CD14-positive monocyte (primary cell): Measurements from ENCODE around the gene EFCAB8. TPM values are rescaled to one million over a fixed set of nuclear protein-coding genes. Genes with fewer than 3 reads are reported as not detected.
A peak's percentile ranks its signal among the peaks of the same experiment; 100 is the strongest.

ENCODE experiments used
- DNase-seq, 3 donors: peaks; one replicate each; pipeline ENCODE4 v3.0.0-alpha.2; 2011 to 2022
- H2AFZ ChIP-seq: 2 replicates; pipeline ENCODE4 v1.6.0; 2012; ENCODE audit warnings: mild to moderate bottlenecking, low read depth, low read length, inconsistent platforms; ENCODE audit not compliant: insufficient read depth, poor library complexity, severe bottlenecking
- H3K27ac ChIP-seq, 2 donors: 1 replicate in 1 of 2; 2 replicates in 1 of 2; pipeline ENCODE4 v1.5.1; 2012 to 2013; ENCODE audit warnings: low read length in 2 of 2, control low read depth in 1 of 2, inconsistent platforms in 1 of 2, low read depth in 1 of 2, mild to moderate bottlenecking in 1 of 2
- H3K27me3 ChIP-seq, 2 donors: one replicate each; pipeline versions ENCODE4 v1.6.0 to v1.6.1; 2011 to 2013; ENCODE audit warnings: low read length in 2 of 2; ENCODE audit not compliant: control insufficient read depth in 2 of 2, insufficient read depth in 2 of 2
- H3K36me3 ChIP-seq, 2 donors: replicated peaks in 1 of 2; 1 replicate in 1 of 2; 2 replicates in 1 of 2; pipeline versions ENCODE4 v1.5.1 to v1.6.1; 2012 to 2013; ENCODE audit warnings: low read length in 2 of 2, control low read depth in 1 of 2, inconsistent platforms in 1 of 2, mild to moderate bottlenecking in 1 of 2; ENCODE audit not compliant: insufficient read depth in 2 of 2, control insufficient read depth in 1 of 2
- H3K4me1 ChIP-seq, 2 donors: 1 replicate in 1 of 2; 2 replicates in 1 of 2; pipeline versions ENCODE4 v1.5.1 to v1.6.1; 2012 to 2013; ENCODE audit warnings: low read length in 2 of 2, control low read depth in 1 of 2, inconsistent platforms in 1 of 2, mild to moderate bottlenecking in 1 of 2, moderate library complexity in 1 of 2; ENCODE audit not compliant: insufficient read depth in 2 of 2, control insufficient read depth in 1 of 2
- H3K4me2 ChIP-seq: replicated peaks from 2 replicates; pipeline ENCODE3; 2012; ENCODE audit warnings: low read length, moderate library complexity, mild to moderate bottlenecking; ENCODE audit not compliant: poor library complexity, severe bottlenecking; ENCODE audit errors: extremely low read depth
- H3K4me3 ChIP-seq, 3 experiments: fragments of 200-600 bp in 1 of 3; sonication (generic) in 1 of 3; replicated peaks in 1 of 3; 1 replicate in 2 of 3; 2 replicates in 1 of 3; pipeline ENCODE4 v1.5.1; 2011 to 2013; ENCODE audit warnings: low read length in 3 of 3, mild to moderate bottlenecking in 3 of 3, control low read depth in 2 of 3, low read depth in 2 of 3, inconsistent platforms in 1 of 3, moderate library complexity in 1 of 3
- H3K79me2 ChIP-seq: 2 replicates; pipeline ENCODE4 v1.6.0; 2012; ENCODE audit warnings: mild to moderate bottlenecking, control low read depth, inconsistent platforms, low read length, moderate library complexity; ENCODE audit not compliant: insufficient read depth
- H3K9ac ChIP-seq: 2 replicates; pipeline ENCODE4 v1.6.0; 2017; ENCODE audit warnings: low read length, mild to moderate bottlenecking; ENCODE audit not compliant: insufficient read depth, poor library complexity, severe bottlenecking
- H3K9me3 ChIP-seq, 2 donors: replicated peaks in 1 of 2; 1 replicate in 1 of 2; 2 replicates in 1 of 2; pipeline versions ENCODE4 v1.5.1 to v1.6.1; 2012 to 2013; ENCODE audit warnings: low read length in 2 of 2, control low read depth in 1 of 2; ENCODE audit not compliant: control insufficient read depth in 1 of 2, insufficient read depth in 1 of 2
- H4K20me1 ChIP-seq: 2 replicates; pipeline ENCODE4 v1.6.0; 2012; ENCODE audit warnings: mild to moderate bottlenecking, low read length, control low read depth, moderate library complexity; ENCODE audit not compliant: insufficient read depth
- H3K27ac Mint-ChIP-seq, 7 donors: one replicate each; pipeline ENCODE4 v1.8.0; 2020; ENCODE audit warnings: mild to moderate bottlenecking in 7 of 7, mixed read lengths in 7 of 7, moderate library complexity in 6 of 7, inconsistent platforms in 2 of 7
- H3K27me3 Mint-ChIP-seq, 3 donors: one replicate each; pipeline ENCODE4 v1.8.0; 2021 to 2022; ENCODE audit warnings: low read depth in 3 of 3, mild to moderate bottlenecking in 3 of 3, mixed read lengths in 3 of 3, moderate library complexity in 3 of 3, inconsistent platforms in 1 of 3
- H3K36me3 Mint-ChIP-seq, 2 donors: one replicate each; pipeline ENCODE4 v1.8.0; 2020; ENCODE audit warnings: mixed read lengths in 2 of 2, inconsistent platforms in 1 of 2, mild to moderate bottlenecking in 1 of 2
- H3K4me1 Mint-ChIP-seq: one replicate; pipeline ENCODE4 v1.8.0; 2020; ENCODE audit warnings: mild to moderate bottlenecking, mixed read lengths
- H3K4me3 Mint-ChIP-seq, 2 donors: one replicate each; pipeline ENCODE4 v1.8.0; 2020; ENCODE audit warnings: mild to moderate bottlenecking in 2 of 2, mixed read lengths in 2 of 2, moderate library complexity in 1 of 2
- H3K9me3 Mint-ChIP-seq, 7 donors: one replicate each; pipeline ENCODE4 v1.8.0; 2020 to 2022; ENCODE audit warnings: mixed read lengths in 7 of 7, mild to moderate bottlenecking in 6 of 7, moderate library complexity in 6 of 7, inconsistent platforms in 2 of 7
- WGBS: methylation state at CpG from one replicate; pipeline ENCODE4 v1.1.5; 2013; ENCODE audit warnings: missing lambda C conversion rate; ENCODE audit not compliant: insufficient coverage; 5-methylcytosine and 5-hydroxymethylcytosine counted together
- intact Hi-C, 2 donors: fragments of 100-400 bp; cut with micrococcal nuclease; formaldehyde crosslinking; loops; one replicate each; pipeline versions ENCODE4 v1.15.0 to v1.15.1; 2023
- polyA plus RNA-seq, 3 donors: library from polyadenylated mRNA; depleted of rRNA in 1 of 3; unstranded in 2 of 3; stranded (reverse) in 1 of 3; fragments of 300-500 nt in 2 of 3; fragments of >200 nt in 1 of 3; fragmentation: Illumina TruSeq in 2 of 3; gene quantifications; 1 replicate in 2 of 3; 2 replicates in 1 of 3; pipeline ENCODE4 v1.2.3, GENCODE V29; 2012 to 2021
- TF ChIP-seq, protein P1 (sequence below): fragments of 200-600 bp; IDR thresholded peaks from one replicate; pipeline ENCODE4 v1.8.0; 2022; ENCODE audit warnings: antibody characterized with exemption, mild to moderate bottlenecking

EFCAB8 gene
- polyA plus RNA-seq, 3 donors: 0.45 TPM; not detected in 2

DNA sequence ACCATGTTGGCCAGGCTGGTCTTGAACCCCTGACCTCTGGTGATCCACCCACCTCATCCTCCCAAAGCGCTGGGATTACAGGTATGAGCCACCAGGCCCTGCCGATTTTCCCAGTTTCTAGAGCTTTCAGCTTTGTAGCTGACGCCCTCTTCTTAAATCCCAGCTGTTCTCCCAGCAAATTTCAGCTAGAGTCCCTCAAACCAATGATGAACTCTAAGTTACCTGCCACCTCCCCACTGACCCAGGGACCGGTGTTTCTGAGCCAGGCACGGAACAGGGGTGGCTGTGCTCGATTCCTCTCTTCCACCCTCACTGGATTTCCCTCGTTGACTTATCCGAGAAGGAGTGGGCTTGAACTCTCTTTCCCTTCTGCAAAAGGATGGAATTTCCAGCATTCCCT lies 106.4 kb downstream of the EFCAB8 start:
- Histone ChIP-seq H3K4me1 (no peaks in the 10 kb centered on the region), H3K4me2 (no peak overlapping the region), H3K9ac (no peak overlapping the region), H4K20me1 (no peaks in the 10 kb centered on the region), H3K36me3 (no peaks in the 10 kb centered on the region), H3K4me3 (no peak overlapping the region), H3K27me3 (no peaks in the 10 kb centered on the region), H2AFZ (no peak overlapping the region), H3K9me3 (no peaks in the 10 kb centered on the region), H3K27ac (no peak overlapping the region), H3K79me2 (no peaks in the 10 kb centered on the region)
- TF ChIP-seq, protein P1, sequence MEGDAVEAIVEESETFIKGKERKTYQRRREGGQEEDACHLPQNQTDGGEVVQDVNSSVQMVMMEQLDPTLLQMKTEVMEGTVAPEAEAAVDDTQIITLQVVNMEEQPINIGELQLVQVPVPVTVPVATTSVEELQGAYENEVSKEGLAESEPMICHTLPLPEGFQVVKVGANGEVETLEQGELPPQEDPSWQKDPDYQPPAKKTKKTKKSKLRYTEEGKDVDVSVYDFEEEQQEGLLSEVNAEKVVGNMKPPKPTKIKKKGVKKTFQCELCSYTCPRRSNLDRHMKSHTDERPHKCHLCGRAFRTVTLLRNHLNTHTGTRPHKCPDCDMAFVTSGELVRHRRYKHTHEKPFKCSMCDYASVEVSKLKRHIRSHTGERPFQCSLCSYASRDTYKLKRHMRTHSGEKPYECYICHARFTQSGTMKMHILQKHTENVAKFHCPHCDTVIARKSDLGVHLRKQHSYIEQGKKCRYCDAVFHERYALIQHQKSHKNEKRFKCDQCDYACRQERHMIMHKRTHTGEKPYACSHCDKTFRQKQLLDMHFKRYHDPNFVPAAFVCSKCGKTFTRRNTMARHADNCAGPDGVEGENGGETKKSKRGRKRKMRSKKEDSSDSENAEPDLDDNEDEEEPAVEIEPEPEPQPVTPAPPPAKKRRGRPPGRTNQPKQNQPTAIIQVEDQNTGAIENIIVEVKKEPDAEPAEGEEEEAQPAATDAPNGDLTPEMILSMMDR: no peak
- no peaks in the 10 kb centered on the region for H3K9me3 Mint-ChIP-seq
- DNase-seq: no peak
- H3K4me1 Mint-ChIP-seq: peaks cover 5% of the 10 kb centered on the region
- no peak overlapping the region for H3K4me3 Mint-ChIP-seq
- intact Hi-C loops: no loop called here
- 93% methylated on average over 5 of the region's 8 CpGs for WGBS
- no peak overlapping the region for H3K27ac Mint-ChIP-seq
- H3K36me3 Mint-ChIP-seq: no peaks in the 10 kb centered on the region
- peaks cover 2 to 3% (median 2%) of the 10 kb centered on the region in 3 donors for H3K27me3 Mint-ChIP-seq

DNA sequence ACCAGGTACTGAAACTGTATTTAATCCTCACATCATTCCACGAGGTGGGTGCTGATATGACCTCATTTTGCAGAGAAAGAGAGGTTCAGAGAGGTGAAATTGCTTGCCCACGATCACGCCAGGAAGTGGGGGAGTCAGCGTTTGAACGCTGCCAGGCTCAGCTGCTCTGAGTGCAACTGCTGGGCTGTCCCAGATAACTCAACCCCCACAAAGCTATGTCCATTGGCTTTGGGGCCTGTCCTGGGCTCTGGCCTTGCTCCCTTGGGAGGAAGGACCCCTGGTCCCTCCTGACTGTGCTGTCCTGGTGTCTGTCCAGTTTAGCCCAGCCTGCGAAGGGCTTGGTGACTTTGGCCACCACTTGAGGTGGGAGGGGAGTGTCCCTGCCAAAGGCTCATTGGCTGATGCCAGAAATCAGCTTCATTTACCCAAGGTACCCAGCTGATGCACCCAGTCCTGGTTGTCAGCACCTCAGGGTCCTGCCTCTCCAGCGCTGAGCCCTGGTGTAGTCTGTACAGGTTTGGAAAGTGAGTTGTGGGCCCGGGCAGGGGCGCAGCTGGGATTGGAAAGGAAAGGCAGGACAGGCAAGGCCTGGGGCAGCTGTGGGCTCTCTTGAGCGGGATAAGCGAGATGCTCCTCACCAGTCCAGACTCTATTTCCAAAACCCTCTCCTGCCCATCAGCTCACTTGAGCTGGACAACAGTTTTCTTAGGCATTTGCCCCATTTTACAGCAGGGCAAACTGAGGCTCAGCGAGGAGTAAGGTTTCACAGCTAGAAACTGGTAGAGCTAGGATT lies 107.1 kb downstream of the EFCAB8 start:
- 72% methylated on average over 3 of the region's 12 CpGs for WGBS
- Histone ChIP-seq H3K27me3 (no peaks in the 10 kb centered on the region), H3K36me3 (no peaks in the 10 kb centered on the region), H2AFZ (no peak overlapping the region), H3K9me3 (no peaks in the 10 kb centered on the region), H3K9ac (no peak overlapping the region), H4K20me1 (no peaks in the 10 kb centered on the region), H3K27ac (no peak overlapping the region), H3K4me2 (no peak overlapping the region), H3K4me1 (no peaks in the 10 kb centered on the region), H3K4me3 (no peak overlapping the region), H3K79me2 (no peaks in the 10 kb centered on the region)
- H3K4me3 Mint-ChIP-seq: no peak overlapping the region
- TF ChIP-seq, protein P1: no peak
- H3K27ac Mint-ChIP-seq: no peak overlapping the region
- H3K9me3 Mint-ChIP-seq: no peaks in the 10 kb centered on the region
- no peaks in the 10 kb centered on the region for H3K36me3 Mint-ChIP-seq
- peaks cover 2 to 3% (median 2%) of the 10 kb centered on the region in 3 donors for H3K27me3 Mint-ChIP-seq
- peaks cover 5% of the 10 kb centered on the region for H3K4me1 Mint-ChIP-seq
- intact Hi-C loops: no loop called here
- DNase-seq: peak in 1 of 3 donors; percentile 1
